Calu3 (cell line): Measurements from ENCODE around the gene NDUFA9. TPM values are rescaled to one million over a fixed set of nuclear protein-coding genes. Genes with fewer than 3 reads are reported as not detected.

Experiments
- BruUV-seq: library from RNA; stranded (reverse); fragments of 400-500 nt; replicated peaks from 2 replicates; lab custom pipeline; 2021; lab: Mats Ljungman, UMichigan
- CTCF ChIA-PET: fragments of 300-600 bp; sonication (Branson Sonifier 250); formaldehyde crosslinking; loops from one replicate; lab custom pipeline; 2022; ENCODE audit warnings: antibody characterized with exemption; lab: Charles Lee
- DNase-seq: peaks from one replicate; pipeline ENCODE4 v3.0.0; 2022
- H3K27ac Mint-ChIP-seq: one replicate; pipeline ENCODE4 v1.8.0; 2022; ENCODE audit warnings: mixed read lengths; ENCODE audit not compliant: unreplicated experiment
- H3K27me3 Mint-ChIP-seq: one replicate; pipeline ENCODE4 v1.8.0; 2022; ENCODE audit warnings: mixed read lengths; ENCODE audit not compliant: unreplicated experiment
- H3K36me3 Mint-ChIP-seq: one replicate; pipeline ENCODE4 v1.8.0; 2022; ENCODE audit warnings: mild to moderate bottlenecking, moderate library complexity, mixed read lengths; ENCODE audit not compliant: insufficient read depth, unreplicated experiment
- H3K4me1 Mint-ChIP-seq: one replicate; pipeline ENCODE4 v1.8.0; 2022; ENCODE audit warnings: mild to moderate bottlenecking, low read depth, mixed read lengths; ENCODE audit not compliant: unreplicated experiment
- H3K4me3 Mint-ChIP-seq: one replicate; pipeline ENCODE4 v1.8.0; 2022; ENCODE audit warnings: mild to moderate bottlenecking, low read depth, moderate library complexity, mixed read lengths; ENCODE audit not compliant: unreplicated experiment
- H3K9me3 Mint-ChIP-seq: one replicate; pipeline ENCODE4 v1.8.0; 2022; ENCODE audit warnings: low read depth, mixed read lengths; ENCODE audit not compliant: unreplicated experiment
- CTCF ChIP-seq: fragments of 200-600 bp; IDR thresholded peaks from one replicate; pipeline ENCODE4 v1.8.0; 2022; ENCODE audit warnings: antibody characterized with exemption; ENCODE audit not compliant: unreplicated experiment
- intact Hi-C: fragments of 100-400 bp; cut with micrococcal nuclease; formaldehyde crosslinking; loops from one replicate; pipeline ENCODE4 v1.10.0; 2022; ENCODE audit not compliant: unreplicated experiment
- total RNA-seq: library from RNA; stranded (reverse); gene quantifications from 2 replicates; pipeline ENCODE4 v1.2.3, GENCODE V29; 2022

The NDUFA9 gene
- total RNA-seq, 1 experiment from 2014 or later: 125 TPM

- H3K27ac Mint-ChIP-seq: no peak overlapping the region
- peaks cover 35% of the 10 kb centered on the region for H3K27me3 Mint-ChIP-seq
- no peaks in the 10 kb centered on the region for H3K9me3 Mint-ChIP-seq
- H3K4me1 Mint-ChIP-seq: no peaks in the 10 kb centered on the region
- CTCF ChIA-PET: no interaction called here
- intact Hi-C loops: no loop called here
- no peak for DNase-seq
- TF ChIP-seq CTCF: no peak
- no peak overlapping the region for H3K4me3 Mint-ChIP-seq
- no peaks in the 10 kb centered on the region for H3K36me3 Mint-ChIP-seq
- BruUV-seq: no TSS peak
Measured at GRCh38 chr12:4621511-4621910, 27.4 kb upstream of the NDUFA9 start.

GRCh38 chr12:4626543-4626942, 22.4 kb upstream of the NDUFA9 start:
- H3K27ac Mint-ChIP-seq: no peak overlapping the region
- no peaks in the 10 kb centered on the region for H3K36me3 Mint-ChIP-seq
- H3K4me1 Mint-ChIP-seq: no peaks in the 10 kb centered on the region
- peaks cover 3% of the 10 kb centered on the region for H3K9me3 Mint-ChIP-seq
- DNase-seq: no peak
- intact Hi-C loops: no loop called here
- no peak overlapping the region for H3K4me3 Mint-ChIP-seq
- CTCF ChIA-PET: no interaction called here
- no TSS peak for BruUV-seq
- TF ChIP-seq CTCF: no peak
- peaks cover 70% of the 10 kb centered on the region for H3K27me3 Mint-ChIP-seq

GRCh38 chr12:4628406-4628805, 20.5 kb upstream of the NDUFA9 start:
- TF ChIP-seq CTCF: no peak

GRCh38 chr12:4630262-4630661, 18.7 kb upstream of the NDUFA9 start:
- Mint-ChIP-seq H3K9me3 (peaks cover 3% of the 10 kb centered on the region), H3K36me3 (no peaks in the 10 kb centered on the region), H3K4me3 (no peak overlapping the region), H3K27ac (no peak overlapping the region), H3K27me3 (peaks cover 51% of the 10 kb centered on the region), H3K4me1 (no peaks in the 10 kb centered on the region)
- intact Hi-C loops: no loop called here
- no peak for TF ChIP-seq CTCF
- no peak for DNase-seq
- no TSS peak for BruUV-seq
- CTCF ChIA-PET: no interaction called here

More at GRCh38 chr12:4628406-4628805, 20.5 kb upstream of the NDUFA9 start:
- CTCF ChIA-PET: no interaction called here
- DNase-seq: no peak
- Mint-ChIP-seq H3K27me3 (peaks cover 65% of the 10 kb centered on the region), H3K9me3 (peaks cover 3% of the 10 kb centered on the region), H3K4me1 (no peaks in the 10 kb centered on the region), H3K36me3 (no peaks in the 10 kb centered on the region), H3K4me3 (no peak overlapping the region), H3K27ac (no peak overlapping the region)
- intact Hi-C loops: no loop called here
- BruUV-seq: no TSS peak

GRCh38 chr12:4643747-4644146, 5.2 kb upstream of the NDUFA9 start:
- DNase-seq: no peak
- H3K4me1 Mint-ChIP-seq: no peaks in the 10 kb centered on the region
- H3K4me3 Mint-ChIP-seq: no peak overlapping the region
- H3K36me3 Mint-ChIP-seq: peaks cover 8% of the 10 kb centered on the region
- H3K27me3 Mint-ChIP-seq: peaks cover 22% of the 10 kb centered on the region
- intact Hi-C loops: no loop called here
- CTCF ChIA-PET: no interaction called here
- H3K9me3 Mint-ChIP-seq: no peaks in the 10 kb centered on the region
- no peak for TF ChIP-seq CTCF
- BruUV-seq: no TSS peak
- no peak overlapping the region for H3K27ac Mint-ChIP-seq
